HFF-Myc (cell line): ENCODE results near the gene R3HDML.
"Not testable (repeated sequence)": the region's sequence is repeated elsewhere in the genome, so short reads cannot be mapped to it uniquely, and the experiment has no call there.

Experiments used
- DNase-seq: peaks from one replicate; pipeline ENCODE4 v3.0.0-alpha.2; 2011; ENCODE audit warnings: low read depth; ENCODE audit errors: extremely low read depth
- H3K4me3 ChIP-seq: replicated peaks from 2 replicates; pipeline ENCODE4 v1.5.1; 2011; ENCODE audit warnings: low read depth, mild to moderate bottlenecking, control low read depth, low read length
- CTCF ChIP-seq: IDR thresholded peaks from 2 replicates; pipeline ENCODE4 v1.5.1; 2012; ENCODE audit warnings: mild to moderate bottlenecking, low read depth, low read length, control low read depth; ENCODE audit errors: missing control alignments

R3HDML gene

GRCh38 chr20:44343162-44343675 lies 6.4 kb downstream of the R3HDML start:
- no peak for DNase-seq
- H3K4me3 ChIP-seq, result no peak overlapping the region
- TF ChIP-seq CTCF, result no peak

- no peak for TF ChIP-seq CTCF
- no peak for DNase-seq
- no peak overlapping the region for H3K4me3 ChIP-seq
Observed at GRCh38 chr20:44344723-44345122, 7.9 kb downstream of the R3HDML start.

GRCh38 chr20:44345147-44345546 lies 8.3 kb downstream of the R3HDML start:
- TF ChIP-seq CTCF, result no peak
- H3K4me3 ChIP-seq, result no peak overlapping the region
- DNase-seq, result no peak

- not testable (repeated sequence) for H3K4me3 ChIP-seq, DNase-seq
Observed at GRCh38 chr20:44345941-44346340, 9.1 kb downstream of the R3HDML start.

GRCh38 chr20:44348168-44348659 lies 11.4 kb downstream of the R3HDML start:
- no peak for DNase-seq
- no peak overlapping the region for H3K4me3 ChIP-seq
- TF ChIP-seq CTCF, result no peak

- TF ChIP-seq CTCF, result no peak
- no peak for DNase-seq
- no peak overlapping the region for H3K4me3 ChIP-seq
Observed at GRCh38 chr20:44349349-44349748, 12.5 kb downstream of the R3HDML start.

GRCh38 chr20:44350567-44350966 lies 13.7 kb downstream of the R3HDML start:
- no peak for DNase-seq
- TF ChIP-seq CTCF, result no peak
- no peak overlapping the region for H3K4me3 ChIP-seq
